Measurements from ENCODE around the gene TRIM59.

The TRIM59 gene

GRCh38 chr3:160449636-160450598 is at the start of gene TRIM59:
TRIM59 (minus strand) TSS chr3:160449786; CDS start chr3:160439183, 10,603 bp downstream.
- peak in 53 of 56 donors; percentile 14 to 87 (median 61) for DNase-seq

- DNase-seq, result no peak
These were observed 48.6 kb upstream of the TRIM59 start for GRCh38 chr3:160498202-160498601.

- no peak for DNase-seq
These were observed 40.6 kb upstream of the TRIM59 start for GRCh38 chr3:160490166-160490565.

GRCh38 chr3:160486459-160486869 is 36.9 kb upstream of the TRIM59 start:
- peak in 2 of 56 donors; percentile 6 to 30 for DNase-seq

- DNase-seq, result no peak
These were observed 33.2 kb upstream of the TRIM59 start for GRCh38 chr3:160482796-160483195.

GRCh38 chr3:160481856-160482255 is 32.3 kb upstream of the TRIM59 start:
- no peak for DNase-seq

GRCh38 chr3:160480931-160481330 is 31.3 kb upstream of the TRIM59 start:
- DNase-seq, result no peak

- DNase-seq, result no peak
These were observed 29.8 kb upstream of the TRIM59 start for GRCh38 chr3:160479376-160479775.

GRCh38 chr3:160478338-160478737 is 28.8 kb upstream of the TRIM59 start:
- no peak for DNase-seq

- no peak for DNase-seq
These were observed 28.2 kb upstream of the TRIM59 start for GRCh38 chr3:160477750-160478149.

GRCh38 chr3:160475884-160476283 is 26.3 kb upstream of the TRIM59 start:
- no peak for DNase-seq

GRCh38 chr3:160475153-160475552 is 25.6 kb upstream of the TRIM59 start:
- DNase-seq, result no peak

- DNase-seq, result no peak
These were observed 24.8 kb upstream of the TRIM59 start for GRCh38 chr3:160474416-160474838.

- no peak for DNase-seq
These were observed 24.4 kb upstream of the TRIM59 start for GRCh38 chr3:160473978-160474377.

- DNase-seq, result no peak
These were observed 23.6 kb upstream of the TRIM59 start for GRCh38 chr3:160473221-160473620.

- no peak for DNase-seq
These were observed 22.8 kb upstream of the TRIM59 start for GRCh38 chr3:160472344-160472743.

- no peak for DNase-seq
These were observed 22.3 kb upstream of the TRIM59 start for GRCh38 chr3:160471892-160472291.

GRCh38 chr3:160470181-160470580 is 20.6 kb upstream of the TRIM59 start:
- DNase-seq, result no peak

GRCh38 chr3:160464971-160465370 is 15.4 kb upstream of the TRIM59 start:
- no peak for DNase-seq

GRCh38 chr3:160464321-160464720 is 14.7 kb upstream of the TRIM59 start:
- peak in 35 of 56 donors; percentile 9 to 87 (median 52) for DNase-seq

GRCh38 chr3:160460033-160460432 is 10.4 kb upstream of the TRIM59 start:
- DNase-seq, result no peak

GRCh38 chr3:160459450-160459970 is 9.9 kb upstream of the TRIM59 start:
- no peak for DNase-seq

- no peak for DNase-seq
These were observed 8.6 kb upstream of the TRIM59 start for GRCh38 chr3:160458151-160458550.

All from amygdala (tissue), 56 donors.